ENCODE results near the gene MMP17. TPM values are rescaled to one million over a fixed set of nuclear protein-coding genes. Genes with fewer than 3 reads are reported as not detected.

The MMP17 gene
- total RNA-seq: 1 to 10 TPM in 1 of 2 donors, under 1 TPM in 1; 0.76 to 1.6 TPM
- long read RNA-seq: 0 reads

DNA sequence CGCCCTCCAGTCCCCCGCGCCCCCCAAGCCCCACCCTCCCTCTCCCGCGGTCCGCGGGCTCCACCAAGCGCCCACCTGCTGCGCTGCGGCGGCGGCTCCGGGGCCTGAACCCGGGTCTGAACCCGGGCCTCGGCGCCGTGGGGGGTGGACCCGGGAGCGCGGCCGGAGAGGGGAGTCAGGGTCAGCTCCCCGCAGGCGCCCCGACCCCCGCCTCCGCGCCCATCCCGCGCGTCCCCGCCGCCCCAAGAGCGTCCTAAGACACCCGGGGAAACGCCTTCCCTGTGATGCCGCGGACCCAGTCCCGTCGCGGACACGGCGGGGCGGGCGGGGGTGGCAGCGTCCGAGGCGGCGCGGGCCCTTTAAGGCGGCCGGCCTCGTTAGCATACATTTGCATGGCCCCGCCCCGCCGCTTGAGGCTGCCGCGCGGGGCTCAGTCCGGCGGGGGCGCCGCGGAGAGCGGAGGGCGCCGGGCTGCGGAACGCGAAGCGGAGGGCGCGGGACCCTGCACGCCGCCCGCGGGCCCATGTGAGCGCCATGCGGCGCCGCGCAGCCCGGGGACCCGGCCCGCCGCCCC, at the start of gene MMP17:
TSS of gene MMP17 (plus strand) at position 433 of the 574 bp plus-strand sequence. CDS start at position 535, 102 bp downstream.
- peak in 1 of 2 donors; percentile 46 for DNase-seq
- intact Hi-C loops (cut with DNase I, micrococcal nuclease): no loop called here
- ATAC-seq: no peak

GRCh38 chr12:131779027-131779426, 49.2 kb upstream of the MMP17 start:
- DNase-seq (no peak), ATAC-seq (no peak)
- intact Hi-C loops (cut with DNase I, micrococcal nuclease): no loop called here

DNA sequence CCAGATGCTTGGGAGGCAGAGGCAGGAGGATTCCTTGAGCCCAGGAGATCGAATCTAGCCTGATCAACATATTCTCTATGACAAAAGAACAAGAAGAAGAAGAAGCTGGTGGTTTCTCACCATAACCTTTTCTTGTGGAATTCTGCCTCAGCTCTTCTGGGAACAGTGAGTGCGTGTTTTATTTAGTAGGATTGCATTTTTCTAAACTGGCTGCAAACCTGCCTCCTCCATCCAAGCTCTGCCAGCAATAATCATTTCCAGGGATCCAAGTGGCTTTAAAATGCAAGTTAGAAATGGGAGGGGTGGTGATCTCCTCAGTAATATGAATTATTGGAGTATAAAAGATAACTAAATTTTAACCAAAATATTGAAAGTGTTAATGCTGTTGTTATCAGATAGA, 46.1 kb upstream of the MMP17 start:
- DNase-seq: no peak
- intact Hi-C loops (cut with DNase I, micrococcal nuclease): no loop called here
- no peak for ATAC-seq

- ATAC-seq (no peak), DNase-seq (no peak)
- intact Hi-C loops (cut with DNase I, micrococcal nuclease): no loop called here
Observed at GRCh38 chr12:131783915-131784541, 44.2 kb upstream of the MMP17 start.

DNA sequence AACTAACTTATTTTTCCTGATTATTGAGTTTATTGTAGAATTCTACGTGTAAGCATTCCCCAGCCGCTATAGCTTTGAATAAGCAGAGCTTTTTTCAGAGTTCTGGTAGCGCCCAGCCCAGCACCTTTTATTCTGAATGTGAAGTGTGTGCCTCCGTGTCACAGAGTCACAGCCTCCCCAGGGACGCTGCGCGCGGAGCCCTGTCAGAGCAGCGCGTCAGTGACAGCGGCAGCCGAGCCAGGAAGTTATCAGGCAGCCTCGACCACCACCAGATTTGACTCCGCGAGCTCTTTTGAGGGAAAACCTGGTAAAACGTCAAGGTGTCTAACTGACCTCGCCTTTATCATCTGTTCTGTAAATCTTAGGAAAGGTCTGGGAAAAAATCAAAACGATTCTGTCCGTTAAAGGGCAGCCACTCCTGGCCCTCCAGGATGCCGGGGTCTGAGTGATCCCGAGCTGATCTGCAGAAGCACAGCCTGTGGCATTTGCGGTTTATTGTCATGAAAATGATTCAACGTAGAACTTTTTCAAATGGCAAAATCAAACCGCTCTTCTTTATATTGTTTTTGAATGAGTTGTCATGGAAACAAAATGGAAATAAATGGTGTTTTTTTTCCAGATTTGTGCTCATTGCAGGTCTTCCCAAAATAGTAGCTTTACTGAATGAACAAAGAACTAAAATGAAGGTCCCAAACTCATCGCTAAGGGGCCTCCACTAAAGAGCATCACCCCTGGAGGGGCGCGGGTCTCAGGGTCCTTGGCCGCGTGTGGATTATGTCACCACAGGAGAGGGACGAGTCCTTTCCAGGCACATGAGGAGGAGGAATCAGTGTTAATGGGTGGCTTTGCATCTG, 43.1 kb upstream of the MMP17 start:
- ATAC-seq (no peak), DNase-seq (no peak)
- intact Hi-C loops (cut with DNase I, micrococcal nuclease): no loop called here

GRCh38 chr12:131785763-131786330, 42.3 kb upstream of the MMP17 start:
- intact Hi-C loops (cut with DNase I, micrococcal nuclease): no loop called here
- no peak for ATAC-seq
- no peak for DNase-seq

DNA sequence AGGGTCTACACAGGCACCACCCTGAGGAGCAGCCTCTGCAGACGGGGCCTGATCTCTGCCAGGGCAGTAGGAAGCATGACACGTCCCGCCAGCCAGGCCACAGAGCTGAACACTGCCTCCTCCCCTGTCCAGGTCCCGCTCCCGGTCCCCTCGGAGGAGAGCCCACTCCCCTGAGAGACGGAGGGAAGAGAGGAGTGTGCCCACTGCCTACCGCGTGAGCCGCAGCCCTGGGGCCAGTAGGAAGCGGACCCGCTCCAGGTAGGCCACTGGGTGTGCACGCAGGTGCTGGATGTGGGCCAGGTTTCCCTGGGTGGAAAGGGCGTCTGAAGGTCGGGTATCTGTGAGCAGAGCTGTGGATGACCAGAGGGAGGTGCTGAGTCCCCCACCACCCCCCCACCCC, 41.9 kb upstream of the MMP17 start:
- intact Hi-C loops (cut with DNase I, micrococcal nuclease): no loop called here
- ATAC-seq (peak; percentile 16), DNase-seq (no peak)

- intact Hi-C loops (cut with DNase I, micrococcal nuclease): no loop called here
- ATAC-seq (no peak), DNase-seq (no peak)
Observed at GRCh38 chr12:131787143-131787660, 41.0 kb upstream of the MMP17 start.

DNA sequence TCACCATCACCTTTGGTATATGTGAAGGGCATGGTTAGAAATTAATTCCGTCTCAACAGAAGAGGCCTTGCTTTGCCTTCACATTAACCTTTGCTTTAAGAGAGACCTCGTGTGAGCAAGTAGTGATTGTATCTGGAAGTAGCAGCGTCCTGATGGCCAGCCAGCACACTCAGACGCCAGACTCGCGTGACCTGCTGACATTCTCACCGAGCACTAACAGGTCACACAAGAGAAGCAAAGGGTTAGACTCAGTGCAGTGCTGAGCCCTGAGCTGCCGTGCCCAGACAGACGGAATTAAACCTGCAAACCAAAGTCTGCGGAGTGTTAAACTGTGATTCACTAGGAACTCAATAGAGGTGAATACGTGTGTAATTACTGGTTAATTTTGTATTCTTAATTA, 40.1 kb upstream of the MMP17 start:
- ATAC-seq (no peak), DNase-seq (no peak)
- intact Hi-C loops (cut with DNase I, micrococcal nuclease): no loop called here

DNA sequence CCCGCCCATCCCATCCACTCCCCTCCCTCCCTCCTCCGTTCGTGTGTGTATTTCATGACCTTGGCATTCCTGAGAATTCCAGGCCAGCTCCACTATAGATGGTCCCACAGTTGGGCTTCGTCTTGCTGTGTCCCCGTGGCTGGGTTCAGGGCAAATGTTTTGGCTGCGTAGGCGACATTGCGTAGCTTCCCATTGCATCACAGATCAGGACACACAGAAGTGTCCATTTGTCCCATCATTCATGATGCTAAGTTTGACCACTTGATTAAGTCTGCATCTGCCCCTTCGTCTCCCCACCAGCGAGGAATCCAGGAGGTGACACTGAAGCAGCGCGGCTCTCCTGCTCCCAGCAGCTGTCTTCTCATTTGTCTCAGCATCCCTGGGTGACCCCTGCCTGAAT, 38.6 kb upstream of the MMP17 start:
- ATAC-seq: no peak
- no peak for DNase-seq
- intact Hi-C loops (cut with DNase I, micrococcal nuclease): no loop called here

GRCh38 chr12:131793243-131794022, 34.8 kb upstream of the MMP17 start:
- intact Hi-C loops (cut with DNase I, micrococcal nuclease): no loop called here
- DNase-seq (no peak), ATAC-seq (no peak)

- DNase-seq: no peak
- ATAC-seq: no peak
- intact Hi-C loops (cut with DNase I, micrococcal nuclease): no loop called here
Observed at GRCh38 chr12:131794061-131794460, 34.1 kb upstream of the MMP17 start.

DNA sequence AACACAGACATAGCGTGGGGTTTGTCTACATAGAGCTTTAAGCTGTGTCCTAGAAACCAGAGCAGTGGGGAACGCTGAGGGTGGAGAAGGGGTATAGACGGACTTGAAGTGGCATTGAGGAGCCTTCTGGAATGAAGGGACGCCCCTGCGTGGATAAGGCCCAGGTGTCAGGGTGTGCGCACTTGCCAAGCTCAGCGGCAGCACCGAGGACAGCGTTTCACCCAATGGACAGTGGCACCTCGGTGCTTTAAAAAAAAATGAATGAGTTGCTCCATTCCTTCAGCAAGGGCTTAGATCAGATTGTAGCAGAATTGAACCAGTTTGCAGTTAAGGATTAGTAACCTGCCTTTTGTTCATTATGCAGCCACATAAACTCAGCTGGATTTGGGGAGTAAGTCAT, 33.6 kb upstream of the MMP17 start:
- DNase-seq: no peak
- intact Hi-C loops (cut with DNase I, micrococcal nuclease): no loop called here
- no peak for ATAC-seq

GRCh38 chr12:131795064-131795463, 33.1 kb upstream of the MMP17 start:
- intact Hi-C loops (cut with DNase I, micrococcal nuclease): no loop called here
- no peak for DNase-seq
- no peak for ATAC-seq

DNA sequence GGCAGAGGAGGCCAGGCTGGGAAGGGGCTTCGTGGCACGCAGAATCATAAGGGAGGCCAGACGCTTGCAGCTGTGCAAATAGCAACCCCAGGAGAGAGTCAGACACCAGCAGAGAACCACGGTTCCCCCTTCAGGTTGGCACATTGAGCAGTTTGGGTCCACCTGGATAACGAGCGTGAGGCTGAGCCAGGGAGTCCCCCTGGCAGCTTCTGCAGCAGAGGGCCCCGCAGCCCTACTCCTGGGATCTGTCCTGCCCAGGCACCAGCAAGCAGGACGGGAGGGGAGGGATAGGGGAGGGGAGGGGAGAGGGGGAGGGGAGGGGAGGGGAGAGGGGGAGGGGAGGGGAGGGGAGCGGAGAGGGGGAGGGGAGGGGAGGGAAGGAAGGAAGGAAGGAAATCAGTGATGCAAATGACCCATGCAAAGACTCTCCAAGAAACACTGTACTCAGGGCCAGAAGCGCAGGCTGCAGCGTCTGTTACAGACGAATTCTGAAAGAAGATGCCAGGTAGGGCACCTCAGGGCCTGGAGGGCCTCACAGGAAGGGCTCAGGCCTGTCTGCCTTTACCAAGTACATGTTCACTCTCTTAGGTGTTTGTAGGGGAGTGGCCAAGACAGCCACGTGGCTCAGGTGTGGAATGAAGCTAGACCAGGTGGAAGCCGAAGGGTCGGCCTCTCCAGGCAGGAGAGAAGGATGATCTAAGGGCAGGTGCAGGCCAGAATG, 32.3 kb upstream of the MMP17 start:
- intact Hi-C loops (cut with DNase I, micrococcal nuclease): no loop called here
- ATAC-seq (no peak), DNase-seq (no peak)

- no peak for DNase-seq
- ATAC-seq: no peak
- intact Hi-C loops (cut with DNase I, micrococcal nuclease): no loop called here
Observed at GRCh38 chr12:131796411-131796736, 31.8 kb upstream of the MMP17 start.

DNA sequence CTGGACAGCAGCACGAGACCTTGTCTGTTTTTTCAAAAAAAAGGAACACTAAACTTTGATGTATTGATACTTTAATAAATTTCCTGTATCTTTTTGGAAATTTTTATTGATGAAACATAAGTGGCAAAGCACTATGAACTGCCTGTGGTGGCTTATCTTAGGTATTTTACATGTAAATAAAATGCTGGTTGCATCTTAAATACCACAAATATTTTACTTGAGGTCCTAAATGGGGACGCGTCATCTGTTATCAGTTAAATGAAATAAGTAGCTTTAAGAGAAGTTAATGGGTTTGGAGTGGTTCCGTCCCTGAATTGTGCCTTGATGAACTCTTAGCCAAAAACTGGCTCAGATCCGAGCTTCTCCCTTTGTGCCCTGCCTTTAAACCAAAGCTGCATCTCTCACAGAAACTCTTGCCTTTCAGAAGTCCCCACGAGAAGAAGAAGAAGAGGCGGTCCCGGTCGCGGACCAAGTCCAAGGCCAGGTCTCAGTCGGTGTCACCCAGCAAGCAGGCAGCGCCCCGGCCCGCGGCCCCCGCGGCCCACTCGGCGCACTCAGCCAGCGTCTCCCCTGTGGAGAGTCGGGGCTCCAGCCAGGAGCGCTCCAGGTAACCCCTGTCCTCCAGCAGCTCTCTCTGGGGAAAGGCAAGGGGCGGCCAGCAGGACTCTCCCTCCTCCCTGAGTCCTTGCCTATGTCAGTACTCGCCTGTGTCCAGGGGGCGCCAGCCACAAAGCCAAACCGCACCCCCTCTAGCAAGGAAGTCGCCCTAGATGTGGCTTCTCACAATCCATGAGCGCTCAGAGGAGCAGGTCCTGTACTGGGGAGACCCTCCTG, 31.2 kb upstream of the MMP17 start:
- ATAC-seq (peak; percentile 7), DNase-seq (no peak)
- intact Hi-C loops (cut with DNase I, micrococcal nuclease): no loop called here

DNA sequence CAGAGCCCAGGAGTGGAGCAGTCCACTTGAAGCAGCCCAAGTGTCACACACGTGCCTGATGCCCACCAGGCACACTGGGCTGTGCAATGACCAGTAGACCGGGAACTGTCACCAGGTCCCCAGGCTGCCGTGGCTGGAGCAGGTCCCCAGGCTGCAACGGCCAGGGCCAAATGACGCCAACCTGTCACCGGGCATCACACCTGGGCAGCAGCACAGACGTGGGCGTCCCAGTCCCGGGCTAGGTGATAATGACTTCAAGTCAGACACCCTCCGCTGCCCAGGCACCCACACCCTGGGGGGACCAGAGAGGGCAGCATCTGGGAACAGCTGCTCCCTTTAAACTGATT, 30.6 kb upstream of the MMP17 start:
- ATAC-seq: peak; percentile 11
- DNase-seq: no peak
- intact Hi-C loops (cut with DNase I, micrococcal nuclease): no loop called here
